PFSK-1 (cell line): ENCODE data around the gene RIT2.

Source experiments
- POLR2AphosphoS5 ChIP-seq: IDR thresholded peaks from 2 replicates; pipeline ENCODE4 v1.6.1; 2012; ENCODE audit warnings: low read depth, mild to moderate bottlenecking, control low read depth, low read length, moderate library complexity
- SIN3A ChIP-seq: IDR thresholded peaks from 2 replicates; pipeline ENCODE4 v1.6.1; 2012; ENCODE audit warnings: mild to moderate bottlenecking, low read length, moderate library complexity, borderline replicate concordance; ENCODE audit not compliant: insufficient read depth
- TAF1 ChIP-seq: IDR thresholded peaks from 2 replicates; pipeline ENCODE4 v1.6.1; 2012; ENCODE audit warnings: low read length, control low read depth, borderline replicate concordance; ENCODE audit not compliant: insufficient read depth
- TF ChIP-seq, protein P1 (sequence below), 2 experiments: IDR thresholded peaks; 2 replicates each; pipeline versions ENCODE4 v1.6.1 to v1.8.0; 2011 to 2012; ENCODE audit warnings: low read depth in 2 of 2, low read length in 2 of 2, control low read depth in 1 of 2, inconsistent platforms in 1 of 2, mild to moderate bottlenecking in 1 of 2, moderate library complexity in 1 of 2; ENCODE audit not compliant: insufficient read depth in 1 of 2

DNA sequence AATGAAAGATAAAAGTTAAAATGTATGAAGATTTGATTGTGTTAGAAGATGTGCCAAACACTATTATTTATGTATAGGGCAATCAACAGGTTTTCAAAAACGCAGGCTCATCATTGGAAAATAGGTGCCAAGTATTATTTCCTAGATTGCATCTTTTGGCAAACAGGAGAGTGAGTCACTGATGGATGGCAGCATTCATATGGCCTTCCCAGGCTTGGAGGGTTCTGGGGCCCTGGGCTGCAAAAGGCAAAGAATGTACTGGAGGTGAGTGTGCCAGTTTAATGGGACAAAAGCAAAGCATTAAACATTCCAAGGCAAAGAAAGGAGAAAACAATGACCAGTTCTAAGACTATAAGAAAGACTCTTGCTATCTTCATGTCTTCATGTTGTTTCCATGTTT lies 379.4 kb downstream of the RIT2 start:
- TF ChIP-seq POLR2AphosphoS5 (no peak), SIN3A (no peak), TAF1 (no peak)
- TF ChIP-seq, protein P1, sequence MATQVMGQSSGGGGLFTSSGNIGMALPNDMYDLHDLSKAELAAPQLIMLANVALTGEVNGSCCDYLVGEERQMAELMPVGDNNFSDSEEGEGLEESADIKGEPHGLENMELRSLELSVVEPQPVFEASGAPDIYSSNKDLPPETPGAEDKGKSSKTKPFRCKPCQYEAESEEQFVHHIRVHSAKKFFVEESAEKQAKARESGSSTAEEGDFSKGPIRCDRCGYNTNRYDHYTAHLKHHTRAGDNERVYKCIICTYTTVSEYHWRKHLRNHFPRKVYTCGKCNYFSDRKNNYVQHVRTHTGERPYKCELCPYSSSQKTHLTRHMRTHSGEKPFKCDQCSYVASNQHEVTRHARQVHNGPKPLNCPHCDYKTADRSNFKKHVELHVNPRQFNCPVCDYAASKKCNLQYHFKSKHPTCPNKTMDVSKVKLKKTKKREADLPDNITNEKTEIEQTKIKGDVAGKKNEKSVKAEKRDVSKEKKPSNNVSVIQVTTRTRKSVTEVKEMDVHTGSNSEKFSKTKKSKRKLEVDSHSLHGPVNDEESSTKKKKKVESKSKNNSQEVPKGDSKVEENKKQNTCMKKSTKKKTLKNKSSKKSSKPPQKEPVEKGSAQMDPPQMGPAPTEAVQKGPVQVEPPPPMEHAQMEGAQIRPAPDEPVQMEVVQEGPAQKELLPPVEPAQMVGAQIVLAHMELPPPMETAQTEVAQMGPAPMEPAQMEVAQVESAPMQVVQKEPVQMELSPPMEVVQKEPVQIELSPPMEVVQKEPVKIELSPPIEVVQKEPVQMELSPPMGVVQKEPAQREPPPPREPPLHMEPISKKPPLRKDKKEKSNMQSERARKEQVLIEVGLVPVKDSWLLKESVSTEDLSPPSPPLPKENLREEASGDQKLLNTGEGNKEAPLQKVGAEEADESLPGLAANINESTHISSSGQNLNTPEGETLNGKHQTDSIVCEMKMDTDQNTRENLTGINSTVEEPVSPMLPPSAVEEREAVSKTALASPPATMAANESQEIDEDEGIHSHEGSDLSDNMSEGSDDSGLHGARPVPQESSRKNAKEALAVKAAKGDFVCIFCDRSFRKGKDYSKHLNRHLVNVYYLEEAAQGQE (IDR thresholded peaks at IDR 0.05; ENCODE audit: insufficient read depth in 1 of 2, low read depth in 2 of 2, low read length in 2 of 2), result no peak
